ENCODE results near the gene CTF1.
"Not testable (repeated sequence)": the region's sequence is repeated elsewhere in the genome, so short reads cannot be mapped to it uniquely, and the experiment has no call there.

The CTF1 gene

DNA sequence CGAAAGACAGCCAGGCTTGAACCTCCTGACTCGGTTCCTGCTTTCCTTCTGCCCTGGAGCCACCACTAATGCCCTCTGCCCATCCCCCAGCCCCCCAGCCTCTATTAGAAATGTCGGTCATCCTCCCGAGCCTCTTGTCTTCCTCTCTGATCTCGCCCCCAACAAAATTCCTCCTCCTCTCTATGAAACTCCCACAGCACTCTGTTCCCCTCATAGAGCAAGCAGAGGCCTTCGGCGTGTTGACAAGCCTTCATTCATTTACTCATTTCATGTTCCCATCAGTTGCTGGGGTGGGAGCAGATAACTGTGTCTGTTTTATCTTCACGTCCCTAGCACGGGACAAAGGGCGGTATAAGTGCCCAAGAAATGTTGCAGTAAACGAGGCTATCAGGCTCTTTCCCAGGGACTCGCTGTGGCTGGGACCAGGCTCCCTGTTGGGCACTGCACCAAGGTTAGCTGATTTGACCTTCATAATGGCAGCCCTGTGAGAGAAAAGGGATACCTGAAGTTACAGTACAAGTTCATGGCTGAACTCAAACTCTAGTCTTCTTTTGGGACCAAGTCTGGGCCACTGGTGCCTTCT lies 34.7 kb downstream of the CTF1 start:
- no peak for DNase-seq

DNA sequence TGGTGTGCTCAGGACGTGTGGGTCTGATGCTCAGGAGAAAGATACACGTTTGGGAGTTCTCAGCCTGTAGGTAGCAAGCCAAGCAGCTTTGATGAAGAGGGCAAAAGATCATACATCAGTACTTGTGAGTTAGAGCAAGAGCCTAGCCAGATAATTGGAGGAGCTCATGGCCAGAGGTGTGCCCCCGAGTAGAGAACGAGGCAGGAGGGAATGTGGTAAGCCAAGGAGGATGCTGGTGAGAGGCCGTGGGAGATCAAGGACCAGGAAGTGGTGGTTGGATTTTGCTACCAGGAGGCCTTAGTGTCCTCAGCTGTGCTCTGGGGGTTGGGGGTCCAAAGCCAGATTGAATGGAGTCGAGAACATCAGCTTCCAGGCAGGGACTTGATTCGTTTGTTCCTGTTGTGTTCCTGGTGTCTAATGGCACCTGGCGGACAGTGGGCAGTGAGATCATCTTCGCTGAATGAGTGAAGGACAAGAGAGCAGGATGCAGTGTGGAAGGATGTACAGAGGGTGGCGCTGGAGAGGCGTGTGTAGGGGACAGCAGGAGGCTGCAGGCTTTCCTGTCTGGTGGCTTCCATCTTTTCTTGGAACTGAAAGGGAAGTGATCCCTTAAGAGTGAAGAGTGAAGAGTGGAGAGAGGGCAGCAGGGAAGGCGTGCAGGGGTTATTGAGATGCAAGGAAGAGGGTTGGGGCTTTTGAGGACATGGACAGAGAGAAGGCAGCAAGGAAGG lies 38.6 kb downstream of the CTF1 start:
- peak; percentile 51 for DNase-seq

GRCh38 chr16:30937692-30938091 lies 41.3 kb downstream of the CTF1 start:
- no peak for DNase-seq

DNA sequence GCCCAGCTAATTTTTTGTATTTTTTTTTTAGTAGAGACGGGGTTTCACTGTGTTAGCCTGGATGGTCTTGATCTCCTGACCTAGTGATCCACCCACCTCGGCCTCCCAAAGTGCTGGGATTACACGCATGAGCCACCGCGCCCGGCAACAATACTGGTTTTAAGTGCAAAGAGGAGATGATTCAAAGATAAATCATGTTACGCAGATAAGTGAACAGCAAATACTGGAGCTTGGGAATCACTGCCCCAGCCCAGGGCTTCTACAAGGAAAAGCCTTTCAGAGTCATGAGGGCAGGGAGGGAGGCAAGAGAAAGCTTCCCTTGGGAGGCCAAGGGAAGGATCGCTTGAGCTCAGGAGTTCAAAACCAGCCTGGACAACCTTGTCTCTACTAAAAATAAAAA lies 43.2 kb downstream of the CTF1 start:
- not testable (repeated sequence) for DNase-seq

DNA sequence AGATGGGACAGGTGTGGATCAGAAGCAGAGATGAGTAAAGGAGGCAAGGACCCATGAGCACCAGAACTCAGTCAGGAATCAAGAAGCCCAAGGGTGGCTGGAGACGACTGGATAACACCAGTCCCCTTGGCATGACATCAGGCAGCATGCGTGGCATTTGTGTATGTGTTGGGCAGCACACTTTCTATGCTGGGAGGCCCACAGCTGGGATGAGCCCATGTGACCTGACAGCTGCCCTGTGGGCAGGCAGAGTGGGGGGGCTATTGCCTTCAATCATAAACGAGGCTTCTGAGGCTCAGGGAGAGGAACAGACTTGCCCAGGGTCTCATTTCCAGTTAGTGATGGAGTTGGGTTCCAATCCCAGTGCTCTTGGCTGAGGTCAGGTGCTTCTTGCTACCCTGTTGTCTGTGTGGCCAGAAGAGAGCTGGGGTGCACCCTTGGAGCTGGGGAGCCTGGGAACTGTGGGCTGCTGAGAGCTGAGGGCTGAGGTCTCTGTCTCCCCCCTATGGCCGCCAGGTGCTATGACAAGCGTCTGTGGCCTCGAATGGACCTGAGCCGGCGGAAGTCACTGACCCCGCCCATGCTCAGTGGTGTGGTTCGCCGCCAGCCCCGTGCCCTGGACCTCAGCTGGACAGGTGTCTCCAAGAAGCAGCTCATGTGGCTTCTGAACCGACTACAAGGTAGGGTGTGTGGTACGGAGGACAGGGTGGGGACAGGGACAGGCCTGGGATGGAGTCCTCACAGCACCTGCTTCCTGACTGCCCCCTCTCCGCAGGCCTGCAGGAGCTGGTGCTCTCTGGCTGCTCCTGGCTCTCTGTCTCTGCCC lies 45.4 kb downstream of the CTF1 start:
- peak; percentile 84 for DNase-seq

DNA sequence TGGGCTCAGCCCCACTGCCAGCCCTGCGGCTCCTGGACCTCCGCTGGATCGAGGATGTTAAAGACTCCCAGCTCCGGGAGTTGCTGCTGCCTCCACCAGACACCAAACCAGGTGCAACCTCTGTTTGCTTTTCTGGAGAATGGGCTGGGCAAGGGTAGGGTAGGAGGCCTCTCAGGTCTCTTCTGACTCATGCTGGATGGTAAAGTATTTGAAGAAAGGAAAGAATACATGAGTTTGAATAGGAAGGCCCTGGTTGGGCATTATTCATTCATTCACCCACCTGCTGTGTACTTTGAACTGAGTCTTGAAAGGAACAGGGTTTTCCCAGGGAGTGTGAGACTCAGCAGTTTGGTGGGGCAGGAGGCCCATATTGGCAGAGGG lies 46.0 kb downstream of the CTF1 start:
- no peak for DNase-seq

- DNase-seq = no peak
Observed at GRCh38 chr16:30944352-30944751, 47.9 kb downstream of the CTF1 start.

DNA sequence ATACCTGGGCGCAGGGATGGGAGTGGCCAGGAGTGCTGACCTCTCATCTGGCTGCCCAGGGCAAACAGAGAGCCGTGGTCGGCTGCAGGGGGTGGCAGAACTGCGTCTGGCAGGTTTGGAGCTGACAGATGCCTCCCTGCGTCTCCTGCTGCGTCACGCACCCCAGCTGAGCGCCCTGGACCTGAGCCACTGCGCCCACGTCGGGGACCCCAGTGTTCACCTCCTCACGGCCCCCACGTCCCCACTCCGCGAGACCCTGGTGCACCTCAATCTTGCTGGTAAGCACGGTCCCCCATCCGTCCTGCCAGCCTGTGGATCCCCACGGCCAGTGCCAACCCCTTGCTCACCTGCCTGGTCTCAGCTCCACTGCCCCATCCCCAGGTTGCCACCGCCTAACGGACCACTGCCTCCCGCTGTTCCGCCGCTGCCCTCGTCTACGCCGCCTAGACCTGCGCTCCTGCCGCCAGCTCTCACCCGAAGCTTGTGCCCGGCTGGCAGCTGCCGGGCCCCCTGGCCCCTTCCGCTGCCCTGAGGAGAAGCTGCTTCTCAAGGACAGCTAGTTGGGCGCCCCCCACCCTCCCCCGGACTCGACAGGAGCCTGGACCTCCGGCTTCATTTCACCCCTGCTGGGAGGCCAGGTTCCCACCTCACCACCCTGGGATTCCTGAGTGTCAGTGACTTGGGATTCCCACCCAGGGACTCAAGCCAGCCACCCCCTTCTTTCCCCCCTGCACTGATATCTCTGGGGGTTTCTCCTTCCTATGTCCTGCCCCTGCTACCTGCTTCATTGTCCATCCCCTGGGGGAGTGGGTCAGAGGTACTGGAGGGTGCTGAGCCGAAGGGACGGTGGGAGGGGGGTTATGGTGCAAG lies 50.5 kb downstream of the CTF1 start:
- no peak for DNase-seq

DNA sequence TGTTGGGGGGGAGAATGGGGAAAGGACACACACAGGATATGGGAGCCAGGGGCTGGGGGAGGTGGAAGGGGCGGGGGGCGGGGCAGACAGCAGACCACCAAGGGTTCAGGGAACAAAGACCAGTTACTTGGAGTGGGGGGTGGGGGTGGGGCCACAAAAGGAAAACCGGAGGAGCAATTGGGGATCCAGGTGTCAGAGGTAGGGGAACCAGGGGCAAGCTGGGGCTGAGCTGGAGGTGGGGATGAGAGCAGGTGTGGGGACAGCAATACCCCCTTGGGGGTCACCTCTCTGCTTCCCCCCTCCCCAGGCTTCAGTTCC lies 51.1 kb downstream of the CTF1 start:
- no peak for DNase-seq

GRCh38 chr16:30947859-30948666 lies 51.6 kb downstream of the CTF1 start:
- DNase-seq = no peak

DNA sequence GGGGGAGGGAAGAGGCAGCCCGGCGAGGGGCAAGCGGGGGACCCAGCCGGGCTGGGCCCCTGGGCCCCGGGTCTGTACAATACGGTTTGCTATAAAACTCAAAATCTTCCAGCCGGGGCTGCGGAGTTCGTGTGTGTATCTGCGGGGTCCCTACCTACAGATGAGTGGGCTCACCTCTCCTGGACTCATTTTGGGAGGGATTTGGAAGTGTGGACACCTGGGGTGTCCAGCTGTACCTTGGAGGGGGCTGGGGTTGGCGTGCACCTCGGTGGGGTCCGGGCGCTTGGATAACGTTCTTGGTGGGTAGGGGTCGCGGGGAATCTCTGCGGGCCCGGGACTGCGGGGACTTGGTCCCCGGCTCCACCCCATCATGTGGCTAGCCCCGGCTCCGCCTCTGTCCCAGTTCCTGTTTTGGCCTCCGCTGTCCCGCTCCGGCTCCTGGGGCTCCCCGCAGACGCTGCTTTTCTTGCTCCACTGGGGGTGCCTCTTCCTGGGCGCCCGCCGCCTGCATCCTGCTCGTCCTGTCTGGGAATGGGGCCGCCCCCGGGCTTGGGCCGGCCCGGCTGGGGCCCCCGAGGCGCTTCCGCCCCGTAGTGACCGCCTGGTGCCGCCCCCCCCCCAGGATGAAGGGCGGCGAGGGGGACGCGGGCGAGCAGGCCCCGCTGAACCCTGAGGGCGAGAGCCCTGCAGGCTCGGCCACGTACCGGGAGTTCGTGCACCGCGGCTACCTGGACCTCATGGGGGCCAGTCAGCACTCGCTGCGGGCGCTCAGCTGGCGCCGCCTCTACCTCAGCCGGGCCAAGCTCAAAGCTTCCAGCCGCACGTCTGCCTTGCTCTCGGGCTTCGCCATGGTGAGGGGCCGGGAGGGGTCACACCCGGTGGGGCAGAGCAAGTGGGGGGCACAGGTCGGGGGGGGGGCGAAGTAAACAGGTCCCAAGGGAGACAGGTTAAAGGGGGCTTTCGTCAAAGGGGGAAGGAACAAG lies 52.5 kb downstream of the CTF1 start, which contains the start of gene ORAI3:
ORAI3 (plus strand) TSS at position 402 of the 983 bp plus-strand sequence; CDS start at position 624, 222 bp downstream.
- peak; percentile 52 for DNase-seq

GRCh38 chr16:30949650-30950515 lies 53.5 kb downstream of the CTF1 start:
- DNase-seq = peak; percentile 58

DNA sequence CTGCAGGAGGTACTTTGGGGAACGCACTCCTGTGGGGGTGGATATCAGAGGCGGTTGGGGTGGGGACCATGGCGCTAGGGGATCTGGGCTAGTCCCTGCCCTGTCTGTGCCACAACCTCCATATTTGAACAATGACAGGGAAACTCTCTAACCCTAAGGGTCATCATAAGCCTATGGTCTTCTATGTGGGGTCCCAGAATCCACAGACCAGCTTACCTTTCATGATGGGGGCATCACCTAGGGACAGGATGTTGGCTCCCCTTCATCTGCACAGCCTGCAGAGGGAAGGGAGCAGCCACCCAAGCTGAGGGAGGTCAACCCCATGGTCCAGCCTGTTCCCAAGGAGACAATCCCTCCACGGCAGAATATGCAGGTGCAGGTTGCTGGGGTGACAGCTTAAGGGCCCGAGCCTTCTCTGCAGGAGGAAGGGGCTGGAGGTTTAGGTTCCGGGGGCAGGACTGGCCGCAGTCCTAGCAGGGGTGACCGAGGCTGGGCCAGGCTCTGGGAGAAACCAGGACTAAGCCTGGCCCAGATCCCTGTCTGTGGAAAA lies 54.2 kb downstream of the CTF1 start:
- no peak for DNase-seq

- DNase-seq = no peak
Observed at GRCh38 chr16:30951193-30951592, 54.8 kb downstream of the CTF1 start.

DNA sequence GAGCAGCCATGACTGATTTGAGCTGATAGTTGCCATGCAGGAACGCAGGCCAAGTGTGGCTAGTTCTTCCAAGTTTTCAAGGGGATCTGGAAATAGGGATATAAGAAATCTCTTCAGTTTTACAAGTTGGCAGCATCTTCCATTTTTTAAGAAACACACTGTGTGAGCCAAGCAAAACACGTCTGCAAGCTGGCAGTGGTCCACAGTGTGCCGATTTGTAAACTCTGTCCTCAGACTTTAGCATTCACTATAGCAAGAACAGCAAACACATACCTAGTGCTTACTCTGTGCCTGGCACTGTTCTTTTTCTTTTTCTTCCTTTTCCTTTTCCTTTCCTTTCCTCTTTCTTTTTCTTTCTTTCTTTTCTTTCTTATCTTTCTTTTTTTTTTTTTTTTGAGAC lies 55.3 kb downstream of the CTF1 start:
- DNase-seq = no peak

GRCh38 chr16:30953111-30953510 lies 56.7 kb downstream of the CTF1 start:
- no peak for DNase-seq

Data from activated CD4-positive, alpha-beta T cell treated with anti-CD3 and anti-CD28 coated beads, Interleukin-2, Interleukin-6, amounts not matched to agents 100 ng/mL and 50 ng/mL, durations not matched to agents 16 hours and 8 hours (primary cell).